CD4-positive, alpha-beta T cell (primary cell): ENCODE measurements around the gene CC2D1B. TPM values are rescaled to one million over a fixed set of nuclear protein-coding genes. Genes with fewer than 3 reads are reported as not detected.

Experiments used
- ATAC-seq: fragments of 200-7000 bp; cut with Tn5 transposase; one replicate; pipeline ENCODE4 v1.10.0; 2022; ENCODE audit warnings: mild to moderate bottlenecking; ENCODE audit not compliant: poor library complexity
- CTCF ChIA-PET: fragments of 350-600 bp; sonication (Branson Sonifier 250); formaldehyde crosslinking; loops from one replicate; lab custom pipeline; 2021; ENCODE audit warnings: antibody characterized with exemption, inconsistent platforms; lab: Charles Lee
- POLR2A ChIA-PET: fragments of 350-600 bp; sonication (Branson Sonifier 250); formaldehyde crosslinking; loops from one replicate; lab custom pipeline; 2021; ENCODE audit warnings: antibody characterized with exemption, inconsistent platforms; lab: Charles Lee
- DNase-seq, 14 experiments: peaks; one replicate each; pipeline ENCODE4 v3.0.0-alpha.2; 2013 to 2020; ENCODE audit warnings: mixed read lengths in 2 of 14
- H3K27ac ChIP-seq, 2 donors: one replicate each; pipeline versions ENCODE4 v1.5.1 to v1.7.0; 2013; ENCODE audit warnings: low read length in 2 of 2, low read depth in 1 of 2, mild to moderate bottlenecking in 1 of 2
- H3K27me3 ChIP-seq, 2 experiments: 1 replicate in 1 of 2; 2 replicates in 1 of 2; pipeline versions ENCODE4 v1.6.1 to v1.7.0; 2013; ENCODE audit warnings: low read length in 2 of 2, control low read depth in 1 of 2, mild to moderate bottlenecking in 1 of 2, moderate library complexity in 1 of 2; ENCODE audit not compliant: insufficient read depth in 2 of 2, control insufficient read depth in 1 of 2
- H3K36me3 ChIP-seq: one replicate; pipeline ENCODE4 v1.6.1; 2013; ENCODE audit warnings: low read length, control low read depth; ENCODE audit not compliant: insufficient read depth
- H3K4me1 ChIP-seq: one replicate; pipeline ENCODE4 v1.6.1; 2013; ENCODE audit warnings: low read length, control low read depth; ENCODE audit not compliant: insufficient read depth
- H3K4me3 ChIP-seq: one replicate; pipeline ENCODE4 v1.5.1; 2013; ENCODE audit warnings: mild to moderate bottlenecking, low read length, moderate library complexity
- H3K9me3 ChIP-seq, 2 experiments: 1 replicate in 1 of 2; 2 replicates in 1 of 2; pipeline versions ENCODE4 v1.6.1 to v1.7.0; 2013; ENCODE audit warnings: low read length in 2 of 2, mild to moderate bottlenecking in 2 of 2, control low read depth in 1 of 2, moderate library complexity in 1 of 2; ENCODE audit not compliant: control insufficient read depth in 1 of 2, insufficient read depth in 1 of 2
- H3K27ac Mint-ChIP-seq: one replicate; pipeline ENCODE4 v1.8.0; 2020; ENCODE audit warnings: mixed read lengths
- H3K27me3 Mint-ChIP-seq: one replicate; pipeline ENCODE4 v1.8.0; 2021; ENCODE audit warnings: mixed read lengths
- H3K36me3 Mint-ChIP-seq: one replicate; pipeline ENCODE4 v1.8.0; 2021; ENCODE audit warnings: low read depth, mixed read lengths
- H3K4me1 Mint-ChIP-seq: one replicate; pipeline ENCODE4 v1.8.0; 2021; ENCODE audit warnings: low read depth, mixed read lengths
- H3K4me3 Mint-ChIP-seq: one replicate; pipeline ENCODE4 v1.8.0; 2020; ENCODE audit warnings: mild to moderate bottlenecking, mixed read lengths
- H3K9me3 Mint-ChIP-seq: one replicate; pipeline ENCODE4 v1.8.0; 2020; ENCODE audit warnings: mixed read lengths
- CTCF ChIP-seq: fragments of 200-600 bp; IDR thresholded peaks from one replicate; pipeline ENCODE4 v1.8.0; 2022; ENCODE audit warnings: antibody characterized with exemption, mild to moderate bottlenecking
- intact Hi-C, 2 experiments: fragments of 100-400 bp; cut with DNase I in 1 of 2; cut with micrococcal nuclease in 1 of 2; formaldehyde crosslinking; loops; one replicate each; pipeline versions ENCODE4 v1.15.1 to v1.9.0; 2023 to 2025; cut with DNase I, micrococcal nuclease
- total RNA-seq, 174 experiments: library from RNA in 2 of 174; stranded (reverse) in 2 of 174; gene quantifications; one replicate each; pipeline ENCODE4 v1.2.3 and lab custom pipeline; 2021 to 2026

The CC2D1B gene
- total RNA-seq, 2 experiments from 2014 or later: 46.5 to 47.5 TPM

GRCh38 chr1:52325786-52326185 lies 40.2 kb downstream of the CC2D1B start:
- no peak for ATAC-seq
- no peak overlapping the region for H3K27ac ChIP-seq
- no peak for TF ChIP-seq CTCF
- Mint-ChIP-seq H3K36me3 (no peaks in the 10 kb centered on the region), H3K9me3 (no peaks in the 10 kb centered on the region), H3K27me3 (no peaks in the 10 kb centered on the region), H3K4me1 (no peaks in the 10 kb centered on the region), H3K27ac (no peak overlapping the region), H3K4me3 (no peak overlapping the region)
- intact Hi-C loops: no loop called here
- no peaks in the 10 kb centered on the region for H3K4me1 ChIP-seq
- no peaks in the 10 kb centered on the region for H3K36me3 ChIP-seq
- CTCF ChIA-PET: interaction anchor here (0.7 kb wide), 1 partner anchor 81 kb away, joined by 4 read pairs; no protein-coding TSS in a partner anchor
- POLR2A ChIA-PET: no interaction called here
- H3K4me3 ChIP-seq: no peak overlapping the region
- H3K9me3 ChIP-seq: no peaks in the 10 kb centered on the region
- DNase-seq: no peak
- H3K27me3 ChIP-seq: no peaks in the 10 kb centered on the region

- Mint-ChIP-seq H3K9me3 (no peaks in the 10 kb centered on the region), H3K27me3 (no peaks in the 10 kb centered on the region), H3K4me3 (no peak overlapping the region), H3K36me3 (no peaks in the 10 kb centered on the region), H3K27ac (no peak overlapping the region), H3K4me1 (no peaks in the 10 kb centered on the region)
- TF ChIP-seq CTCF: no peak
- no peak overlapping the region for H3K27ac ChIP-seq
- no peaks in the 10 kb centered on the region for H3K4me1 ChIP-seq
- DNase-seq (no peak), ATAC-seq (no peak)
- no peaks in the 10 kb centered on the region for H3K36me3 ChIP-seq
- H3K27me3 ChIP-seq: no peaks in the 10 kb centered on the region
- ChIA-PET POLR2A (interaction anchor here (0.7 kb wide), 1 partner anchor 12 kb away, joined by 3 read pairs; no protein-coding TSS in a partner anchor), CTCF (interaction anchor here (0.7 kb wide), 1 partner anchor 10 kb away, joined by 3 read pairs; no protein-coding TSS in a partner anchor)
- no peak overlapping the region for H3K4me3 ChIP-seq
- no peaks in the 10 kb centered on the region for H3K9me3 ChIP-seq
- intact Hi-C loops: no loop called here
These were observed 42.3 kb downstream of the CC2D1B start for GRCh38 chr1:52323731-52324130.

- no peak overlapping the region for H3K27ac ChIP-seq
- no peaks in the 10 kb centered on the region for H3K27me3 ChIP-seq
- no peak overlapping the region for H3K27ac Mint-ChIP-seq
- H3K4me1 Mint-ChIP-seq: no peaks in the 10 kb centered on the region
- no peaks in the 10 kb centered on the region for H3K36me3 Mint-ChIP-seq
- H3K9me3 ChIP-seq: no peaks in the 10 kb centered on the region
- H3K4me3 Mint-ChIP-seq: no peak overlapping the region
- intact Hi-C loops: no loop called here
- no peak overlapping the region for H3K4me3 ChIP-seq
- ATAC-seq: no peak
- TF ChIP-seq CTCF: no peak
- no peaks in the 10 kb centered on the region for H3K9me3 Mint-ChIP-seq
- no peak for DNase-seq
- ChIA-PET POLR2A (no interaction called here), CTCF (no interaction called here)
- no peaks in the 10 kb centered on the region for H3K4me1 ChIP-seq
- no peaks in the 10 kb centered on the region for H3K36me3 ChIP-seq
- H3K27me3 Mint-ChIP-seq: no peaks in the 10 kb centered on the region
These were observed 44.9 kb downstream of the CC2D1B start for GRCh38 chr1:52321061-52321460.
